22Rv1 (cell line): ENCODE data around the gene MCF2L.

Experiments
- ZFX ChIP-seq: fragments of 450-650 bp; IDR thresholded peaks from 2 replicates; pipeline ENCODE4 v1.6.1; 2017; ENCODE audit warnings: antibody characterized with exemption, borderline replicate concordance
- TF ChIP-seq, protein P1 (sequence below): fragments of 450-650 bp; IDR thresholded peaks from 2 replicates; pipeline ENCODE4 v1.5.1; 2017; ENCODE audit warnings: mild to moderate bottlenecking

DNA sequence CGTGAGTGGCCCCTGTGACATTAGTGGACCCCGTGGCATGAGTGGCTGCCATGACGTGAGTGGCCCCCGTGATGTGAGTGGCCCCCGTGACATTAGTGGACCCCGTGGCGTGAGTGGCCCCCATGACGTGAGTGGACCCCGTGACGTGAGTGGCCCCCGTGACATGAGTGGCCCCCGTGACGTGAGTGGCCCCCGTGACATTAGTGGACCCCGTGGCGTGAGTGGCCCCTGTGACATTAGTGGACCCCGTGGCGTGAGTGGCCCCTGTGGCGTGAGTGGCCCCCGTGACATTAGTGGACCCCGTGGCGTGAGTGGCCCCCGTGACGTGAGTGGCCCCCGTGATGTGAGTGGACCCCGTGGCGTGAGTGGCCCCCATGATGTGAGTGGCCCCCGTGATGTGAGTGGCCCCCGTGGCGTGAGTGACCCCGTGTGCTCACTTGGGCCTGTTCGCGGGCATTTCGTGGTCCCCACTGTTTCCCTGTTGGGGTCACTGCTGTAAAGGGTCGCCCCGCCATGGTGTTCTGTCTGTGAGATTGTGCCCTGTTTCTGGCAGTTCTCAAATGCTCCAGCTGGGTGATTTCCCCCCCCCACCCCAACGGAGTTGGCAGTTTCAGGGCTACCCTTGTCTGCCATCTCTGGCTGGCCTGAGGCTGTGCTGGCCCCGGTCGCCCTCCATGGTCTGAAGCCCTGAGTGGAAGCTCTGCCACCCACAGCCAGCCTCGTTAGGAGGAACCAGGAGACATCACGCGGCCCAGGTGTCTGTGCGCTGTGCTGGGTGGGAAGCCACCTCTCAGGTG, 64.2 kb downstream of the MCF2L start:
- TF ChIP-seq, protein P1, sequence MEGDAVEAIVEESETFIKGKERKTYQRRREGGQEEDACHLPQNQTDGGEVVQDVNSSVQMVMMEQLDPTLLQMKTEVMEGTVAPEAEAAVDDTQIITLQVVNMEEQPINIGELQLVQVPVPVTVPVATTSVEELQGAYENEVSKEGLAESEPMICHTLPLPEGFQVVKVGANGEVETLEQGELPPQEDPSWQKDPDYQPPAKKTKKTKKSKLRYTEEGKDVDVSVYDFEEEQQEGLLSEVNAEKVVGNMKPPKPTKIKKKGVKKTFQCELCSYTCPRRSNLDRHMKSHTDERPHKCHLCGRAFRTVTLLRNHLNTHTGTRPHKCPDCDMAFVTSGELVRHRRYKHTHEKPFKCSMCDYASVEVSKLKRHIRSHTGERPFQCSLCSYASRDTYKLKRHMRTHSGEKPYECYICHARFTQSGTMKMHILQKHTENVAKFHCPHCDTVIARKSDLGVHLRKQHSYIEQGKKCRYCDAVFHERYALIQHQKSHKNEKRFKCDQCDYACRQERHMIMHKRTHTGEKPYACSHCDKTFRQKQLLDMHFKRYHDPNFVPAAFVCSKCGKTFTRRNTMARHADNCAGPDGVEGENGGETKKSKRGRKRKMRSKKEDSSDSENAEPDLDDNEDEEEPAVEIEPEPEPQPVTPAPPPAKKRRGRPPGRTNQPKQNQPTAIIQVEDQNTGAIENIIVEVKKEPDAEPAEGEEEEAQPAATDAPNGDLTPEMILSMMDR, result no peak
- TF ChIP-seq ZFX, result no peak
